AG08395 (cell line): ENCODE data around the gene FOXL3.

Source experiments
- DNase-seq: peaks from one replicate; pipeline ENCODE4 v3.0.0; 2012; ENCODE audit warnings: mixed read lengths, low spot score

Gene FOXL3

DNA sequence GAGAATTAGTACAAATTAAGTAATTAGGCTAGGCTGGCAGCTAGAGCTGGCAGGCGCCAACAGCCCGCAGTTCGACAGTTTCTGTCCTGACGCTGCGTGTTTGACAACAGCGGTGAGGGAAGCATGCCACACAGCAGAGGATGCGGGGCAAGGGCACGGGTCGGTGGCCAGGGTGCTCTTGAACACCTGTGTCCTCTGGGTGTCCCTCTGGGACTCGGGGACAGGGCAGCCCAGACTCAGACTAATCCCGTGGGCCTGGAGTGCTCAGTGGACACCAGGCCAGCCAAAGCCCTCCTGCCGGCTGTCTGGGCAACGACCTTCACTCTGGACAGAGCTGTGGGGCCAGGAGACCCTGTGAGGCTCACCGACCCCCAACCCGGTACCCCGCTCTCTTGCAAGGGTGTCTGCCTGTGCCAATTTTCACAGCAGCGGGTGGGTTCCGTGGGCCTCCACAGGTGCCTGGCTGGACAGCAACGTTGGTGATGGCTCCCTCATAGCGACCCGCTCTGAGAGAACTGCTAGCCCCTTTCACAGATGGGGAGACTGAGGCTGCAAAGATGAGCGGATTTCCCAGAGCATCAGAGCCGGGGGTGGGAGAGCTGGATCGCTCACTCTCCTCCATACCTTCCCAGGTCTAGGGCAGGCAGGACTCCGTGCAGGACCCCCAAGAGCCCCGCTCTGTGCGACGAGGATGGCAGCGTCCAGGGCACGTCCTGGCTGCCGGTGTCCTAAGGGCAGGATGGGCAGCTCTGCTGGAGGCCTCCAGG lies 48.5 kb downstream of the FOXL3 start:
- no peak for DNase-seq

DNA sequence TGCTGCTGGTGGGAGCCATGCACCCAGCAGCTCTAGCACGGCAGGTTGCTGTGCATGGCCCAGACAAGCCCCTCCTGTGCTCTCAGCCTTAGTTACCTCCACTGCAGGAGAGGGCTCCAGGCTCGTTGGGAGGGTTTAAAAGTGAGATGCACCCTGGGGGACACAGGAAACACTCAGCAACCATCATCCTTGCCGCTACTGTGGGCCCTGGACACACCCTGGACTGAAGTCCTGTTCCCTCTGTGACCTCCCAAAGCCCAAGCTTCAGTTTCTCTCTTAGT lies 49.0 kb downstream of the FOXL3 start:
- DNase-seq, result no peak

DNA sequence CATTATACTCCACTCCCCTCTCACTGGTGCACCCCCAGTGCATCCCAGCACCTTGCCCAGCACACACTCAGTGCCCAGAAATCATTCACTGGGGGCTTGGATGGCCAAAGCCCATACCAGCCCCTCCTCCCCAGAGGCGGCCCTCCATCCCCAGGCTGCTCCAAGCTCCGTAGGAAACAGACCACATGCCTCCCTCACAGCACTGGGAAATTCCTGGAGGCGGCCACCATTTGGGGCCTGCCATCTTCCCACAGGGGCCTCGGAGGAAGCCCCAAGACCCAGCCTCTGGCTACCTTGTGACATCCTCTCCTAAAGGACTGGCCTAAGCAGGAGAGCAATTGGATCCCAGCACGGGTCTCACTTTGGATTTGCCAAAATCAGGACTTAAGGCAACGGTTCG lies 49.7 kb downstream of the FOXL3 start:
- DNase-seq, result no peak

DNA sequence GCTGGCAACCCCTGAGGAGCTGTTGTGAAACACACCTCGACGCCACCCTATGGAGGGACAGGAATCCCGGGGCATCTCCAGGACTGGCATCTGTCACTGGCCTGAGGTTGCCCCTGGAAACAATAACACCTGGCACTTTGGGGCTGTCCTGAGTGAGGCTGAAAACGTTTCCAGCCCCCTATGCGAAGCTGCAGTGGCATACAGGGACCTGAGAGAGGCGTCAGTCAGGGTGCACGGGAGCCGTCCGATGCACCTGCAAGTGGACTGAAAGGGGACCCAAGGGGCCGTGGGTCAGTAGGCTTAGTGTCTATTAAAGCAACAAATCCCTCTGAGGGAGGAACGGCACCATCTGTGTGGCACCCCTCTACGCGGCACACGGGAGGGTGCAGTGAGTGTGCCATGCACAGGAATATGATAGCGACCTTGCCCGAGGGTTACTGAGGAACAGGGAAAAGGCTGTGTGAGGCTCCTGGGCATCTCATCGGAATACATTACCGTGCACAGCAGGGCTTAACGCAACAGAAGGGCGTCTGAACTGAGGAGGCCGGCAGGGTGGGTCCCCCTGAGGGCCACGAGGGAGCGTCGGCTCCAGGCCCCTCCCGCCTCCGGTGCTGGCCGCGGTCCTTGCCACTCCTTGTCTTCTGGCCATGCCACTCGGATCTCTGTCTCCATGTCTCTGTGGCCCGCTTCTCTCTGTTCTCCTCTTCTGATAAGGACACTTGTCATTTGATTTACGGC lies 50.4 kb downstream of the FOXL3 start:
- no peak for DNase-seq
